ENCODE data around the gene MKI67. TPM values are rescaled to one million over a fixed set of nuclear protein-coding genes. Genes with fewer than 3 reads are reported as not detected.

The MKI67 gene
- total and polyA plus RNA-seq, 2 donors (not counting 1 experiment from before 2014, with no cell fraction given): 0.36 to 0.47 TPM

DNA sequence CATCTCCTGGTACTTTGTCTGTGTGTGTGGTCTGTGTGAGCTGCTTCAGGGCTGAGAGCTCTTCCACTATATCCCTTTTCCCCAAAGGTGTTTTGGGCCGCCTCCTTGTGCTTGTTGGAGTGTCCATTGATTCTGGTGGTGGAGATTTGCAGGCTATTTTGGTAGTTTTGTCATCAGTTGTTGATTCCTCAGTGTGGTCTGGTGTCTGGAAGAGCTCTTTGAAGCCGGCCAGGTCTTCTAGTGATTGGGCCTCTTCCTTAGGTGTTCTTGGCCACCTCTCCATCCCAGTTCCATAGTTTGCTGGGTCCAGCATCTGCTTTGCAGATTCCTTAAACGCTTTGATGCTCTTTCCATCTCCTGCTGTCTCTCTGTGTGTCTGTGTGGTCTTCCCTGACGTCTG lies 20.8 kb downstream of the MKI67 start:
- CTCF ChIA-PET: no interaction called here
- WGBS (ENCODE audit: insufficient coverage): 100% methylated on average over 1 of the region's 4 CpGs
- H3K27me3 Mint-ChIP-seq: no peaks in the 10 kb centered on the region

DNA sequence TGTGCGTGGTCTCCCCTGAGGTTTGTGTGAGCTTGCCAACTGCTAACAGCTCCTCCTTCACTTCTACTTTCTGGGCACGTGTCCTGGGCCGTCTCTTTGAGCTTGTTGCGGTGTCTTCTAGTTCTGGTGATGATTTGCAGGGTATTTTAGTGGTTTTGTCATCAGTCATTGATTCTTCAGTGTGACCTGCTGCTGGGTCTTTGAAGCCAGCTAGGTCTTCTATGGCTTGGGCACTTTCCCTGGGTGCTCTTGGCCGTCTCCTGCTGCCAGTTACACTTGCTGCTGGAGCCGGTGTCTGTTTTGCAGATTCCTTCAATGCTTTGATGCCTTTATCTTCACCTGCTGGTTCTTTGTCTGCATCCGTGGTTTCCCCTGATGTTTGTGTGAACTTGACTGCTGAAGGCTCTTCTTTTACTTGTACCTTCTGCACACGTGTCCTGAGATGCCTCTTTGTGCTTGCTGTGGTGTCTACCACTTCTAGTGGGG lies 23.0 kb downstream of the MKI67 start:
- H3K27ac Mint-ChIP-seq: no peak overlapping the region
- H3K79me2 ChIP-seq (ENCODE audit: control insufficient read depth, insufficient read depth, low read length): no peaks in the 10 kb centered on the region

More for the DNA sequence above, 20.8 kb downstream of the MKI67 start:
- Histone ChIP-seq H3K27ac (ENCODE audit: low read length in 2 of 2) (no peak overlapping the region), H3K79me2 (ENCODE audit: control insufficient read depth, insufficient read depth, low read length) (no peaks in the 10 kb centered on the region), H3K4me2 (replicated peaks; ENCODE audit: low read depth, low read length, poor library complexity, severe bottlenecking) (no peak overlapping the region), H3K9me3 (ENCODE audit: control extremely low read depth in 1 of 3, control insufficient read depth in 2 of 3, insufficient read depth in 1 of 3, low read length in 2 of 3) (no peaks in the 10 kb centered on the region), H3K4me3 (ENCODE audit: control extremely low read depth in 1 of 5, extremely low read depth in 1 of 5, insufficient read depth in 1 of 5, low read depth in 2 of 5, low read length in 4 of 5) (no peak overlapping the region), H3K36me3 (replicated peaks in 1 of 2; ENCODE audit: control extremely low read depth in 1 of 2, control insufficient read depth in 1 of 2, extremely low read depth in 1 of 2, insufficient read depth in 2 of 2, low read length in 1 of 2) (no peaks in the 10 kb centered on the region), H2AFZ (ENCODE audit: insufficient read depth, low read depth, low read length, poor library complexity, severe bottlenecking) (no peak overlapping the region), H4K20me1 (ENCODE audit: control insufficient read depth, insufficient read depth, low read length, poor library complexity, severe bottlenecking) (no peaks in the 10 kb centered on the region), H3K27me3 (replicated peaks in 1 of 4; ENCODE audit: control extremely low read depth in 1 of 4, control insufficient read depth in 3 of 4, insufficient read depth in 4 of 4, low read length in 3 of 4) (no peaks in the 10 kb centered on the region), H3K9ac (ENCODE audit: low read length) (no peak overlapping the region), H3K4me1 (ENCODE audit: control insufficient read depth in 2 of 2, insufficient read depth in 2 of 2, low read length in 2 of 2) (no peaks in the 10 kb centered on the region)
- Mint-ChIP-seq H3K27ac (no peak overlapping the region), H3K4me1 (no peaks in the 10 kb centered on the region), H3K4me3 (no peak overlapping the region), H3K9me3 (ENCODE audit: insufficient read depth) (no peaks in the 10 kb centered on the region)
- ATAC-seq (ENCODE audit: low read depth) (no peak), DNase-seq (no peak)
- intact Hi-C loops (cut with micrococcal nuclease): no loop called here
- TF ChIP-seq, protein P1, sequence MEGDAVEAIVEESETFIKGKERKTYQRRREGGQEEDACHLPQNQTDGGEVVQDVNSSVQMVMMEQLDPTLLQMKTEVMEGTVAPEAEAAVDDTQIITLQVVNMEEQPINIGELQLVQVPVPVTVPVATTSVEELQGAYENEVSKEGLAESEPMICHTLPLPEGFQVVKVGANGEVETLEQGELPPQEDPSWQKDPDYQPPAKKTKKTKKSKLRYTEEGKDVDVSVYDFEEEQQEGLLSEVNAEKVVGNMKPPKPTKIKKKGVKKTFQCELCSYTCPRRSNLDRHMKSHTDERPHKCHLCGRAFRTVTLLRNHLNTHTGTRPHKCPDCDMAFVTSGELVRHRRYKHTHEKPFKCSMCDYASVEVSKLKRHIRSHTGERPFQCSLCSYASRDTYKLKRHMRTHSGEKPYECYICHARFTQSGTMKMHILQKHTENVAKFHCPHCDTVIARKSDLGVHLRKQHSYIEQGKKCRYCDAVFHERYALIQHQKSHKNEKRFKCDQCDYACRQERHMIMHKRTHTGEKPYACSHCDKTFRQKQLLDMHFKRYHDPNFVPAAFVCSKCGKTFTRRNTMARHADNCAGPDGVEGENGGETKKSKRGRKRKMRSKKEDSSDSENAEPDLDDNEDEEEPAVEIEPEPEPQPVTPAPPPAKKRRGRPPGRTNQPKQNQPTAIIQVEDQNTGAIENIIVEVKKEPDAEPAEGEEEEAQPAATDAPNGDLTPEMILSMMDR (IDR thresholded peaks at IDR 0.05): no peak
- TF ChIP-seq EZH2 (IDR thresholded peaks at IDR 0.05; ENCODE audit: borderline replicate concordance, insufficient read depth, low read depth, low read length, poor library complexity, severe bottlenecking): no peak
- POLR2A ChIA-PET: no interaction called here

More for the DNA sequence above, 23.0 kb downstream of the MKI67 start:
- 92% methylated on average over 5 of the region's 8 CpGs for WGBS (ENCODE audit: insufficient coverage)
- no peaks in the 10 kb centered on the region for H3K36me3 ChIP-seq (replicated peaks in 1 of 2; ENCODE audit: control extremely low read depth in 1 of 2, control insufficient read depth in 1 of 2, extremely low read depth in 1 of 2, insufficient read depth in 2 of 2, low read length in 1 of 2)
- H4K20me1 ChIP-seq (ENCODE audit: control insufficient read depth, insufficient read depth, low read length, poor library complexity, severe bottlenecking): no peaks in the 10 kb centered on the region
- H3K4me1 ChIP-seq (ENCODE audit: control insufficient read depth in 2 of 2, insufficient read depth in 2 of 2, low read length in 2 of 2): no peaks in the 10 kb centered on the region
- no peak for TF ChIP-seq EZH2 (IDR thresholded peaks at IDR 0.05; ENCODE audit: borderline replicate concordance, insufficient read depth, low read depth, low read length, poor library complexity, severe bottlenecking)
- TF ChIP-seq, protein P1 (IDR thresholded peaks at IDR 0.05): no peak
- Mint-ChIP-seq H3K27me3 (no peaks in the 10 kb centered on the region), H3K4me1 (no peaks in the 10 kb centered on the region), H3K9me3 (ENCODE audit: insufficient read depth) (no peaks in the 10 kb centered on the region), H3K4me3 (no peak overlapping the region)
- H3K9ac ChIP-seq (ENCODE audit: low read length): no peak overlapping the region
- no peak overlapping the region for H3K4me2 ChIP-seq (replicated peaks; ENCODE audit: low read depth, low read length, poor library complexity, severe bottlenecking)
- no peaks in the 10 kb centered on the region for H3K27me3 ChIP-seq (replicated peaks in 1 of 4; ENCODE audit: control extremely low read depth in 1 of 4, control insufficient read depth in 3 of 4, insufficient read depth in 4 of 4, low read length in 3 of 4)
- intact Hi-C loops (cut with micrococcal nuclease): no loop called here
- H3K4me3 ChIP-seq (ENCODE audit: control extremely low read depth in 1 of 5, extremely low read depth in 1 of 5, insufficient read depth in 1 of 5, low read depth in 2 of 5, low read length in 4 of 5): no peak overlapping the region
- no peak overlapping the region for H3K27ac ChIP-seq (ENCODE audit: low read length in 2 of 2)
- DNase-seq (no peak), ATAC-seq (ENCODE audit: low read depth) (no peak)
- no peak overlapping the region for H2AFZ ChIP-seq (ENCODE audit: insufficient read depth, low read depth, low read length, poor library complexity, severe bottlenecking)
- ChIA-PET POLR2A (no interaction called here), CTCF (interaction anchor here (1.0 kb wide), 1 partner anchor 68 kb away, joined by 3 read pairs; no protein-coding TSS in a partner anchor)
- H3K9me3 ChIP-seq (ENCODE audit: control extremely low read depth in 1 of 3, control insufficient read depth in 2 of 3, insufficient read depth in 1 of 3, low read length in 2 of 3): no peaks in the 10 kb centered on the region

Data from B cell (primary cell).